Kidney (tissue), 14 donors: Measurements from ENCODE around the gene ANKRD45. TPM values are rescaled to one million over a fixed set of nuclear protein-coding genes. Genes with fewer than 3 reads are reported as not detected.
"Not testable (repeated sequence)": the region's sequence is repeated elsewhere in the genome, so short reads cannot be mapped to it uniquely, and the experiment has no call there.

Experiments used
- DNase-seq, 5 donors: peaks; one replicate each; pipeline ENCODE4 v3.0.0-alpha.2; 2013 to 2020
- FAIRE-seq: peaks from 2 replicates; lab custom pipeline; 2012; peaks lifted over from hg19 to GRCh38; lab: Jason Lieb, UNC
- H3K27ac ChIP-seq, 2 donors: one replicate each; pipeline ENCODE4 v1.7.0; 2013; ENCODE audit warnings: low read depth in 2 of 2, low read length in 2 of 2, inconsistent platforms in 1 of 2
- H3K27me3 ChIP-seq: one replicate; pipeline ENCODE4 v1.7.1; 2013; ENCODE audit warnings: low read length, inconsistent platforms; ENCODE audit not compliant: control insufficient read depth, insufficient read depth
- H3K36me3 ChIP-seq, 3 donors: one replicate each; pipeline versions ENCODE4 v1.7.0 to v1.7.1; 2013; ENCODE audit warnings: low read length in 3 of 3, control low read depth in 1 of 3, inconsistent platforms in 1 of 3; ENCODE audit not compliant: insufficient read depth in 3 of 3, control insufficient read depth in 2 of 3
- H3K4me1 ChIP-seq, 3 donors: one replicate each; pipeline versions ENCODE4 v1.7.0 to v1.7.1; 2013; ENCODE audit warnings: low read length in 3 of 3, inconsistent platforms in 1 of 3, low read depth in 1 of 3; ENCODE audit not compliant: control insufficient read depth in 2 of 3, insufficient read depth in 2 of 3
- H3K4me3 ChIP-seq, 3 donors: one replicate each; pipeline versions ENCODE4 v1.7.0 to v1.8.1; 2013; ENCODE audit warnings: low read length in 3 of 3, control low read depth in 1 of 3, inconsistent platforms in 1 of 3
- H3K9ac ChIP-seq, 3 donors: one replicate each; pipeline versions ENCODE4 v1.7.0 to v1.7.1; 2013; ENCODE audit warnings: low read length in 3 of 3, control low read depth in 1 of 3, inconsistent platforms in 1 of 3
- H3K9me3 ChIP-seq, 3 donors: one replicate each; pipeline versions ENCODE4 v1.7.0 to v1.7.1; 2013; ENCODE audit warnings: low read length in 3 of 3, control low read depth in 1 of 3, inconsistent platforms in 1 of 3; ENCODE audit not compliant: control insufficient read depth in 2 of 3, insufficient read depth in 1 of 3
- intact Hi-C: fragments of 100-400 bp; cut with DNase I; formaldehyde crosslinking; loops from one replicate; pipeline ENCODE4 v1.11.1; 2022
- polyA plus RNA-seq: library from polyadenylated mRNA; stranded (reverse); fragments of 350-450 nt; fragmentation: Illumina TruSeq; extraction: RNeasy Lipid Tissue Mini Kit (QIAGEN cat#74804); gene quantifications from one replicate; pipeline ENCODE4 v1.2.3, GENCODE V29; 2014; ENCODE audit warnings: low read depth, low replicate concordance; ENCODE audit not compliant: insufficient read depth
- total RNA-seq: library from RNA; stranded (reverse); fragmentation: NEBNext Ultra II Directional; extraction: Animal tissue kit (Norgen Biotek cat#: 25700); gene quantifications from one replicate; pipeline ENCODE4 v1.2.1, GENCODE V29; 2021
- TF ChIP-seq, protein P1 (sequence below): IDR thresholded peaks from 3 replicates; pipeline ENCODE4 v1.5.1; 2012; ENCODE audit warnings: mild to moderate bottlenecking, moderate library complexity, borderline replicate concordance; ENCODE audit not compliant: insufficient read depth; ENCODE audit errors: extremely low read depth
- donor health status: control.
- donor health status: control.
- donor health status: control.
- donor health status: control.
- donor health status: control.
- donor health status: DM: yes; HTN: yes; CAD: no.
- donor health status: Normal renal cell carcinoma (clear cell type).

ANKRD45 gene
- total and polyA plus RNA-seq, 2 donors from 2014 or later: 1.2 to 7.7 TPM

DNA sequence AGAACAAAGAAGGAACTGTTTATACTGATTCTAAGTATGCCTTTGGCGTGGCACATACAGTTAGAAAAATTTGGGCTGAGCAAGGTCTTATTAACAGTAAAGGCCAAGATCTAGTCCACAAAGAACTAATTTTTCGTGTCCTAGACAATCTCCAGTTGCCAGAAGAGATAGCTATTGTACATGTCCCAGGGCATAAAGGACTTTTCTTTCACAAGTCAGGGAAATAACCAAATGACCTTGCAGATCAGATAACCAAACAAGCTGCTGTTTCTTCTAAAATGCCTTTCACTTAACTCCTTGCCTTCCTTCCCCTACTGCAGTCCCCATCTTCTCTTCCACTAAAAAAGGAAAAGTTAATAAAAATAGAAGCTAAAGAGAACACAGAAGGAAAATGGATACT, 30.5 kb downstream of the ANKRD45 start:
- Histone ChIP-seq H3K36me3 (no peaks in the 10 kb centered on the region), H3K9me3 (no peaks in the 10 kb centered on the region), H3K4me3 (no peak overlapping the region), H3K9ac (no peak overlapping the region), H3K27ac (no peak overlapping the region), H3K27me3 (no peaks in the 10 kb centered on the region), H3K4me1 (no peaks in the 10 kb centered on the region)
- FAIRE-seq: no peak
- DNase-seq: no peak
- TF ChIP-seq, protein P1, sequence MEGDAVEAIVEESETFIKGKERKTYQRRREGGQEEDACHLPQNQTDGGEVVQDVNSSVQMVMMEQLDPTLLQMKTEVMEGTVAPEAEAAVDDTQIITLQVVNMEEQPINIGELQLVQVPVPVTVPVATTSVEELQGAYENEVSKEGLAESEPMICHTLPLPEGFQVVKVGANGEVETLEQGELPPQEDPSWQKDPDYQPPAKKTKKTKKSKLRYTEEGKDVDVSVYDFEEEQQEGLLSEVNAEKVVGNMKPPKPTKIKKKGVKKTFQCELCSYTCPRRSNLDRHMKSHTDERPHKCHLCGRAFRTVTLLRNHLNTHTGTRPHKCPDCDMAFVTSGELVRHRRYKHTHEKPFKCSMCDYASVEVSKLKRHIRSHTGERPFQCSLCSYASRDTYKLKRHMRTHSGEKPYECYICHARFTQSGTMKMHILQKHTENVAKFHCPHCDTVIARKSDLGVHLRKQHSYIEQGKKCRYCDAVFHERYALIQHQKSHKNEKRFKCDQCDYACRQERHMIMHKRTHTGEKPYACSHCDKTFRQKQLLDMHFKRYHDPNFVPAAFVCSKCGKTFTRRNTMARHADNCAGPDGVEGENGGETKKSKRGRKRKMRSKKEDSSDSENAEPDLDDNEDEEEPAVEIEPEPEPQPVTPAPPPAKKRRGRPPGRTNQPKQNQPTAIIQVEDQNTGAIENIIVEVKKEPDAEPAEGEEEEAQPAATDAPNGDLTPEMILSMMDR: no peak
- intact Hi-C loops: no loop called here

DNA sequence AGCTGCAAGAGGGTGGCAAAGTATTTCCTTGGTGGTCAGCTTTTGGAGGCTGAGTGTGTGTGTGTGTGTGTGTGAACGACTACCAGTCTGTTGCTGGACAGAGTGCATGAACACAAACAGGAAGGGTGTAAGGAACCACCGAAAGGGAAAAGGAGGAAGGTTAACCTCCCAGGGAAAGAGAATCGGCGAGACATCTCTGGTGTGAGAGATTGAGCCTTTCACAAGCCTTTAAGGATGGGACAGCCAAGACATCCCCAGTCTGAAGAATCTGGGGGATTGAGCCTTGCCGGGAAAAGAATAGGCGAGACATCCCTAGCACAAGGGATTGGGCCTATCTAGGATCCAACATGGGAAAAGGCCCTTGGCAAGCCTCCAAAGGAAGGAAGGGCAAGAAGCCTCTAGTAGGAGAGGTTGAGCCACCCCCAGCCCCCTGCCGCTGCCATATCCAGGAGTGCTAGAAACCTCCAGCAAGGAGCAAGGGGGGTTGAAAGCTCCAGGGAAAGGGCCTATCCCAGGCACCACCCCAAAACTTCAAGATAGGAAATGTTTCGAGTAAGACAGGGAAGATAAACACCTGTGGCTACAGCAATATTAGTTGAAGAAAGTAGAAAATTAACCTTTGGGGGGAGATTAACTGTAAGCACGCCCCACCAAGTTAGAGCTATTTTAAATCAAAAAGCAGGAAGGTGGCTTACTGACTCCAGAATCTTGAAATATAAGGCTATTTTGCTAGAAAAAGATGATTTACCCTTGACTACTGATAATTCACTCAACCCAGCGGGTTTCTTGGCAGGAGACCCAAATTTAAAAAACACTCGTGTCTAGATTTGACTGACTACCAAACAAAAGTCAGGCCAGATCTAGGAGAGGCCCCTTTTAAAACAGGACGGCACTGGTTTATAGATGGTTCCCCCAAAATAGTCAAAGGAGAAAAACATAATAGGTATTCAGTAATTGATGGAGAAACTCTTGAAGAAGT, 31.3 kb downstream of the ANKRD45 start:
- intact Hi-C loops: no loop called here
- TF ChIP-seq, protein P1: no peak
- no peak overlapping the region for H3K9ac ChIP-seq
- no peak overlapping the region for H3K27ac ChIP-seq
- no peak for DNase-seq
- no peaks in the 10 kb centered on the region for H3K27me3 ChIP-seq
- no peaks in the 10 kb centered on the region for H3K36me3 ChIP-seq
- FAIRE-seq: no peak
- no peaks in the 10 kb centered on the region for H3K4me1 ChIP-seq
- H3K9me3 ChIP-seq: no peaks in the 10 kb centered on the region
- no peak overlapping the region for H3K4me3 ChIP-seq

DNA sequence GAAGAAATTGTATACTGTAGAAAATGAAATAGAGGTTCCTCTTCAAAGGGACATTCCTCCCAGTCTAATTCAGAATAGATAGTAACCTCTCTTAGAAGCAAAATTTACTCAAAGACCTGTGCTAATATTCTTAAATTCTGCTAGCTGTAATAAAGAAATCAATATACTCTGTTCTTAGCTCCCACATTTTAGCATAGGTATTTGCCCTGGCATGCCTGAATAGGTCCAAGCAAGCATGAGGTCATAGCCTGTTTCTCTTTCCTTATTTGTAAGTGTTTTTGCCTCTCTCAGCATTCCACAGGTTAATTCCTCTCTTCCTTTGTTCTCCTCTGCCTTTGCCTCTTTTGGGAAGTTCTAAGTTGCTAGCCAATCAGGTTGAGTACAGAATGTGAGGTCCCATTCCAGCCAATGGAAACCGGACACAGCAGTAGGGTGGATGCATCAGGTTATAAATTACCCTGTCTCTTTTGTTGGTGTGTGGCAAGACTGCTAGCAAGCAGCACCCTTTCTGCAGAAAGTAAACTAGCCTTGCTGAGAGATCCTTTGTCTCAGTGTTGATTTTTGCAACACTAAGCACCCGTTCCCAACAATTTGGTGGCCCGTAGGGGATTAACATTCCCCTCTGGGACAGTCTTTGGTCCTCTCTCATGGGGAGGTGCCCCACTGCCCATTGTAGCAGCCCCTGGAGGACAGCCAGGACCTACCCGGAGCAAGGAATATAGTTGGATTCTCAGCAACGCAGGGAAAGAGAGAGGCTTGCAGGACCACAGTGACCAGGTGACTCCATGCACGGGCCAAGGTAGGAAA, 32.2 kb downstream of the ANKRD45 start:
- H3K27me3 ChIP-seq, H3K4me3 ChIP-seq, intact Hi-C loops, DNase-seq, H3K36me3 ChIP-seq, H3K9me3 ChIP-seq, H3K4me1 ChIP-seq, H3K9ac ChIP-seq, H3K27ac ChIP-seq, FAIRE-seq: not testable (repeated sequence)

DNA sequence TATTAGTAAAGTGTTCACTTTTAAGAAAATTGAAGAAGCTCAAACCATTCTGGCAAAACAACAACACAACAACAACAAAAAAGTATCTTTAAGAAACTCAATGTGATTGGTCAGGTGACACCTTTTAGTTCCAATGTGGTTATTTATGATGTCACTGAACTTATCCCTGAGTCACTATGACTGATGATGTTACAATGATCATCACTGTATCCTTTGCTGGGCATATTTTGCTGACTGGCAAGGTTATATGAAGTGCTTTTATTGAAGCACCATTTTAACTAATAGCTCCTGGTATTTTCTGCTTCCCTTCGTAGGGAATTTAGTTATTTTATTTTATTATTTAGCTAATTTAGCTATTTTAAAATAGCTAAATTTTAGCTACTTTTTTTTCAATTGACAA, 34.5 kb downstream of the ANKRD45 start, which contains the start of gene TEX50:
Gene TEX50 (plus strand): TSS at position 223 of the 400 bp plus-strand sequence. CDS start 184 bp downstream, outside the sequence.
- no peaks in the 10 kb centered on the region for H3K4me1 ChIP-seq
- H3K27me3 ChIP-seq: no peaks in the 10 kb centered on the region
- FAIRE-seq (no peak), DNase-seq (no peak)
- no peak within 1 kb of the TSS for H3K27ac ChIP-seq
- intact Hi-C loops: no loop called here
- TF ChIP-seq, protein P1: no peak
- no peak within 1 kb of the TSS for H3K4me3 ChIP-seq
- no peaks in the 10 kb centered on the region for H3K36me3 ChIP-seq
- no peak within 1 kb of the TSS for H3K9ac ChIP-seq
- H3K9me3 ChIP-seq: no peaks in the 10 kb centered on the region
